Left lung (tissue), 10 donors: ENCODE data around the gene CLMN. TPM values are rescaled to one million over a fixed set of nuclear protein-coding genes. Genes with fewer than 3 reads are reported as not detected.

Experiments
- ATAC-seq: fragments of 200-7000 bp; cut with Tn5 transposase; one replicate; pipeline ENCODE4 v1.9.1; 2020; ENCODE audit warnings: moderate library complexity
- DNase-seq, 4 donors: peaks; one replicate each; pipeline ENCODE4 v3.0.0-alpha.2; 2013 to 2020
- H3K27ac ChIP-seq, 2 donors: fragments of 200-600 bp; sonication (generic) in 1 of 2; one replicate each; pipeline versions ENCODE4 v1.5.0 to v1.8.0; 2020 to 2021
- H3K27me3 ChIP-seq, 2 donors: fragments of 200-600 bp; sonication (generic) in 1 of 2; one replicate each; pipeline versions ENCODE4 v1.5.0 to v1.8.0; 2020 to 2021
- H3K36me3 ChIP-seq, 2 donors: fragments of 200-600 bp; sonication (generic) in 1 of 2; one replicate each; pipeline versions ENCODE4 v1.5.0 to v1.8.0; 2020 to 2021
- H3K4me1 ChIP-seq, 2 donors: fragments of 200-600 bp; one replicate each; pipeline ENCODE4 v1.8.0; 2021
- H3K4me3 ChIP-seq, 2 donors: fragments of 200-600 bp; sonication (generic) in 1 of 2; one replicate each; pipeline versions ENCODE4 v1.5.0 to v1.8.0; 2020 to 2021; ENCODE audit warnings: mild to moderate bottlenecking in 1 of 2
- H3K9me3 ChIP-seq, 2 donors: fragments of 200-600 bp; sonication (generic) in 1 of 2; one replicate each; pipeline versions ENCODE4 v1.5.0 to v1.8.0; 2020 to 2021
- intact Hi-C, 2 donors: fragments of 100-400 bp; cut with DNase I; formaldehyde crosslinking; loops; one replicate each; pipeline versions ENCODE4 v1.11.2 to v1.14.2; 2022
- polyA plus RNA-seq, 6 donors: library from polyadenylated mRNA; unstranded; fragments of 120-200 nt; gene quantifications; one replicate each; pipeline ENCODE4 v1.2.1, GENCODE V29; 2013; ENCODE audit not compliant: insufficient read length in 6 of 6
- total RNA-seq, 2 donors: library from RNA; stranded (reverse); fragmentation: NEBNext Ultra II Directional; extraction: Animal tissue kit (Norgen Biotek cat#: 25700); gene quantifications; one replicate each; pipeline ENCODE4 v1.2.1, GENCODE V29; 2021
- TF ChIP-seq, protein P1 (sequence below), 2 donors: fragments of 200-600 bp; sonication (generic) in 1 of 2; IDR thresholded peaks; one replicate each; pipeline versions ENCODE4 v1.5.0 to v1.8.0; 2021; ENCODE audit warnings: antibody characterized with exemption in 2 of 2
- donor health status: DM: no; HTN: yes; CAD: no.
- donor health status: DM: no; HTN: no; CAD: no.

Gene CLMN
- total and polyA plus RNA-seq, 8 donors = 10.3 to 30.0 (median 12.6) TPM

DNA sequence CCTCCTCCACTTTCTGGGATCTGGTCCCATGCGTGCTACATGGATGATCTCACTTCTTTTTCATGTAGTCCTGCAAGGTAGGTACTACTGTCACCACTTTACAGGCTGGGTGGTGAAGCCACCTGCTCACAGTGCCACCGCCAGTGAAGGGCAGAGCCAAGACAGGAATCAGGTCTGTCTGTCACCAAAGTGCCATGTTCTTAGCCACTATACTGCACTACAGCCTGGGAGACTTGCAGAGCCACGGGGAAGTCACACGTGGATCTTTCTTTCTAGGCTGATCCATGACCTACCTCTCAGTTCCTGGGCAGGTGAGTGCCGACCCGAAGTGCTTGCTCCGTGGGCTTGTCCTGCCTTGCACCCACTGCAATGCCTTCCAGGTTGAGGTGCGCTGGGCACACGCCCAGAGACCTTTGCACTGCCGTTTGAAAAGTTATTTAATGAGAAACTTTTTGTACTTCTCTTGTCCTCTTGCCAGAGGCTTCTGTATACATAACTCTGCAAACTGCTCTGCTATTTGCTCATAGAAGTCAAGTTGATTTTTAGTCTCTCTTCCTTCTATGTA, 19.7 kb upstream of the CLMN start:
- Histone ChIP-seq H3K4me1 (peaks cover 0 to 5% of the 10 kb centered on the region in 2 donors), H3K27me3 (peaks cover 0 to 12% of the 10 kb centered on the region in 2 donors), H3K36me3 (no peaks in the 10 kb centered on the region), H3K27ac (no peak overlapping the region), H3K9me3 (no peaks in the 10 kb centered on the region), H3K4me3 (no peak overlapping the region)
- TF ChIP-seq, protein P1, sequence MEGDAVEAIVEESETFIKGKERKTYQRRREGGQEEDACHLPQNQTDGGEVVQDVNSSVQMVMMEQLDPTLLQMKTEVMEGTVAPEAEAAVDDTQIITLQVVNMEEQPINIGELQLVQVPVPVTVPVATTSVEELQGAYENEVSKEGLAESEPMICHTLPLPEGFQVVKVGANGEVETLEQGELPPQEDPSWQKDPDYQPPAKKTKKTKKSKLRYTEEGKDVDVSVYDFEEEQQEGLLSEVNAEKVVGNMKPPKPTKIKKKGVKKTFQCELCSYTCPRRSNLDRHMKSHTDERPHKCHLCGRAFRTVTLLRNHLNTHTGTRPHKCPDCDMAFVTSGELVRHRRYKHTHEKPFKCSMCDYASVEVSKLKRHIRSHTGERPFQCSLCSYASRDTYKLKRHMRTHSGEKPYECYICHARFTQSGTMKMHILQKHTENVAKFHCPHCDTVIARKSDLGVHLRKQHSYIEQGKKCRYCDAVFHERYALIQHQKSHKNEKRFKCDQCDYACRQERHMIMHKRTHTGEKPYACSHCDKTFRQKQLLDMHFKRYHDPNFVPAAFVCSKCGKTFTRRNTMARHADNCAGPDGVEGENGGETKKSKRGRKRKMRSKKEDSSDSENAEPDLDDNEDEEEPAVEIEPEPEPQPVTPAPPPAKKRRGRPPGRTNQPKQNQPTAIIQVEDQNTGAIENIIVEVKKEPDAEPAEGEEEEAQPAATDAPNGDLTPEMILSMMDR (IDR thresholded peaks at IDR 0.05) = no peak
- peak; percentile 74 for ATAC-seq
- intact Hi-C loops = no loop called here
- no peak for DNase-seq

DNA sequence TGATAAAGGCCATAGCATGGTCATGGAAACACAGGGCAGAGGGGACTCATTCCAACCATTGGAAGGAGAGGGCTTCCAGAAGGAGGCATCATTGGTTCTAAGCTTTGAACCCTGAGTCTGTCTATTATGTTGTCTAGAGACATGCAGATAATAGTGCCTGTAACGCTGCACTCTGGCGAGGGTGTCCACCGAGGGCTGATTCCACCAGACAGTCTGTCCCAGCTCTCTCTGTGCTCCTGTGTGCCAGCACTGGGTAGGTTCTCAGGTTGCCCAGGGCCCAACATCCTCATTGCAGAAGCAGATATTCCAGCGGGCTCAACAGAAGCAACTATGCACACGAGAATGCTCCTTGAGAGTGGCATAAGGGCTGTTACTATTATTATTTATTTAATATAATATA, 18.7 kb upstream of the CLMN start:
- Histone ChIP-seq H3K9me3 (no peaks in the 10 kb centered on the region), H3K4me1 (peaks cover 0 to 5% of the 10 kb centered on the region in 2 donors), H3K4me3 (no peak overlapping the region), H3K27ac (no peak overlapping the region), H3K36me3 (no peaks in the 10 kb centered on the region), H3K27me3 (peaks cover 0 to 12% of the 10 kb centered on the region in 2 donors)
- TF ChIP-seq, protein P1 (IDR thresholded peaks at IDR 0.05) = no peak
- ATAC-seq (no peak), DNase-seq (no peak)
- intact Hi-C loops = no loop called here

DNA sequence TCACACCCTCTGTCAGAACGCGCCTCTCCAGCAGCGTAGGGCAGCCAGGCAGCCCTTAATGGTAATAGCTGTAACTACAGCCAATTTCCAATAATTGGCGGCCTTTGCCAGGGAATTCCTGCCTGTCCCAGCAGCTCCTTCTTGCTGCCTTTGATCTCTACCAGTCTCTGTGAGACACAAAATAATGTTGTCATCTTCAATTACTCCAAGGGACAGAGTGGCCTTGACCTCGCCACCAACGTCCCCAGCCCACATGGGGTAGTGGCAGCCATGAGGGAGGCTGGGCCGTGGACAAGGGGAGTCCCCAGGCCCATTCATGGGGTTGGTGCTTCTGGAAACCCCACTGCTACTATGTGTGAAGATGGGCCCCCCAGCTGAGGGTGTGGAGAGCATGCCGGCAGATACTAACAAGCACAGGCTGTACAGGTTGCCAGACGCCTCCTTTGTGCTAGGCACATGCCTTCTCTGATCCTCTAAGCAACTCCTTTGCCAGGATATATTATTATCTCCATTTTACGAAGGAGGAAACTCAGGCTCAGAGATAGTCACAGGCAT, 17.4 kb upstream of the CLMN start:
- no peak overlapping the region for H3K4me3 ChIP-seq
- H3K9me3 ChIP-seq = no peaks in the 10 kb centered on the region
- TF ChIP-seq, protein P1 (IDR thresholded peaks at IDR 0.05) = no peak
- H3K4me1 ChIP-seq = peaks cover 0 to 5% of the 10 kb centered on the region in 2 donors
- no peak overlapping the region for H3K27ac ChIP-seq
- DNase-seq (no peak), ATAC-seq (no peak)
- intact Hi-C loops = no loop called here
- H3K36me3 ChIP-seq = no peaks in the 10 kb centered on the region
- H3K27me3 ChIP-seq = peaks cover 0 to 12% of the 10 kb centered on the region in 2 donors

DNA sequence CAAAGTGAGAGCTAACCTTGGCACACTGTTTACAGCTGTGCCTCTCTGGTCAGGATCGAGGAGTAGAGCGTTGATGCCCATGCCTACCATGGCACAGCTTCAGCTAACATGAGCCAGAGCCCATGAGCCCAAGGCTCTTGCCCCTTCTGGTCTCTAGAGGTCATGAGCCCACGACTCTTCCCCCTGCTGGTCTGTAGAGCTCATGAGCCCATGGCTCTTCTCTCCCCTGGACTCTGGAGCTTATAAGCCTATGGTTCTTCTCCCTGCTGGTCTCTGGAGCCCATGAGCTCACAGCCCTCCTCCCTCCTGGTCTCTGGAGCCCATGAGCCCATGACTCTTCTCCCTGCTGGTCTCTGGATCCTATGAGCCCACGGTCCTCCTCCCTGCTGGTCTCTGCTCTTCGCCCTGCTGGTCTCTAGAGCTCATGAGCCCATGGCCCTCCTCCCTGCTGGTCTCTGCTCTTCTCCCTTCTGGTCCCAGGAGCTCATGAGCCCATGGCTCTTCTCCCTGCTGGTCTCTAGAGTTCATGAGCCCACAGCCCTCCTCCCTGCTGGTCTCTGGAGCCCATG, 16.6 kb upstream of the CLMN start:
- Histone ChIP-seq H3K27me3 (peaks cover 0 to 12% of the 10 kb centered on the region in 2 donors), H3K4me1 (peaks cover 0 to 5% of the 10 kb centered on the region in 2 donors), H3K9me3 (no peaks in the 10 kb centered on the region), H3K36me3 (no peaks in the 10 kb centered on the region), H3K4me3 (no peak overlapping the region), H3K27ac (no peak overlapping the region)
- TF ChIP-seq, protein P1 (IDR thresholded peaks at IDR 0.05) = no peak
- ATAC-seq = no peak
- DNase-seq = no peak
- intact Hi-C loops = no loop called here

DNA sequence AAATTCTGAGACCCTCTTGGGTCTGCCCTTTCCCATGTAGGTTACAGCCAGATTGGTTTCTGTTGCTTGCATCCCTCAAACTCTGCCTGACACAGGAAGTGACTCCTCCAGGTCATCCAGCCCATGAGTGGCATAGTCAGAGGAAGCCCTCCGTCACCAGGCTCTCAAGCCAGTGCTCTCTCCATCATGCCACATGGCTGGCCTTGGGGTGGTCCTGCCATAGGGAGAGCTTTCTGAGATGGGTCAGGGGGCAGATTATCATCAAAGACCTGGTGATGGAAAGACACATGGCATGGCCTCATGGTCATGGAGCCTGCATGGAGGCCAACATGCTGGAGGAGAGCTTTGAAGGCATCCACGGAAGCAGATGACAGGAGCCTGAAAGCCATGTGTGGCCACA, 15.4 kb upstream of the CLMN start:
- Histone ChIP-seq H3K27me3 (peaks cover 0 to 12% of the 10 kb centered on the region in 2 donors), H3K27ac (no peak overlapping the region), H3K36me3 (no peaks in the 10 kb centered on the region), H3K4me3 (no peak overlapping the region), H3K4me1 (peaks cover 0 to 5% of the 10 kb centered on the region in 2 donors), H3K9me3 (no peaks in the 10 kb centered on the region)
- DNase-seq (no peak), ATAC-seq (no peak)
- TF ChIP-seq, protein P1 (IDR thresholded peaks at IDR 0.05) = no peak
- intact Hi-C loops = no loop called here
